UCSD-AML1 (cell line): ENCODE data around the gene FAM180A.
A peak's percentile ranks its signal among the peaks of the same experiment; 100 is the strongest.

Experiments
- DNase-seq: peaks from one replicate; lab custom pipeline; 2025; ENCODE audit not compliant: unreplicated experiment; lab: John Stamatoyannopoulos, UW

The FAM180A gene

GRCh38 chr7:135771961-135772638 is 23.5 kb upstream of the FAM180A start:
- no peak for DNase-seq

GRCh38 chr7:135771051-135771450 is 22.4 kb upstream of the FAM180A start:
- no peak for DNase-seq

- no peak for DNase-seq
Measured at GRCh38 chr7:135770139-135770710, 21.6 kb upstream of the FAM180A start.

- no peak for DNase-seq
Measured at GRCh38 chr7:135769005-135769802, 20.6 kb upstream of the FAM180A start.

GRCh38 chr7:135768467-135768866 is 19.9 kb upstream of the FAM180A start:
- no peak for DNase-seq

GRCh38 chr7:135768064-135768463 is 19.5 kb upstream of the FAM180A start:
- no peak for DNase-seq

GRCh38 chr7:135763261-135763660 is 14.6 kb upstream of the FAM180A start:
- no peak for DNase-seq

GRCh38 chr7:135761751-135762488 is 13.3 kb upstream of the FAM180A start:
- DNase-seq, result peak; percentile 40

GRCh38 chr7:135759532-135759931 is 10.9 kb upstream of the FAM180A start:
- no peak for DNase-seq

GRCh38 chr7:135758531-135758932 is 9.9 kb upstream of the FAM180A start:
- DNase-seq, result no peak

GRCh38 chr7:135757719-135758411 is 9.3 kb upstream of the FAM180A start:
- no peak for DNase-seq

GRCh38 chr7:135756191-135756590 is 7.6 kb upstream of the FAM180A start:
- DNase-seq, result no peak

- DNase-seq, result no peak
Measured at GRCh38 chr7:135755351-135755753, 6.7 kb upstream of the FAM180A start.

- no peak for DNase-seq
Measured at GRCh38 chr7:135753616-135754413, 5.2 kb upstream of the FAM180A start.

GRCh38 chr7:135747366-135747765 is 1.2 kb downstream of the FAM180A start:
- no peak for DNase-seq

GRCh38 chr7:135745703-135746312 is 2.8 kb downstream of the FAM180A start:
- DNase-seq, result no peak

GRCh38 chr7:135744938-135745702 is 3.5 kb downstream of the FAM180A start:
- no peak for DNase-seq

GRCh38 chr7:135743907-135744731 is 4.5 kb downstream of the FAM180A start:
- DNase-seq, result no peak
